H1 (cell line): ENCODE data around the gene CCDC136. TPM values are rescaled to one million over a fixed set of nuclear protein-coding genes. Genes with fewer than 3 reads are reported as not detected.

Experiments
- BACH1 ChIP-seq: IDR thresholded peaks from 2 replicates; pipeline ENCODE4 v1.6.1; 2012; ENCODE audit warnings: low read length, improper control_type of control experiment
- CEBPB ChIP-seq: IDR thresholded peaks from 2 replicates; pipeline ENCODE4 v1.6.1; 2012; ENCODE audit warnings: low read depth, low read length
- CHD2 ChIP-seq: IDR thresholded peaks from 2 replicates; pipeline ENCODE4 v1.6.1; 2012; ENCODE audit warnings: low read length, improper control_type of control experiment
- POLR2A ChIP-seq, 2 experiments: IDR thresholded peaks; 1 replicate in 1 of 2; 2 replicates in 1 of 2; pipeline ENCODE4 v1.6.1; 2011; ENCODE audit warnings: low read depth in 2 of 2, low read length in 2 of 2, mild to moderate bottlenecking in 2 of 2; ENCODE audit errors: control extremely low read depth in 1 of 2
- RAD21 ChIP-seq, 2 experiments: IDR thresholded peaks in 1 of 2; conservative IDR thresholded peaks in 1 of 2; 2 replicates each; pipeline ENCODE4 v1.6.1; 2011; ENCODE audit warnings: low read depth in 2 of 2, low read length in 2 of 2, improper control_type of control experiment in 1 of 2, inconsistent platforms in 1 of 2, mild to moderate bottlenecking in 1 of 2, moderate library complexity in 1 of 2
- polyA plus RNA-seq, 7 experiments: library from polyadenylated mRNA; depleted of rRNA in 3 of 7; stranded (reverse) in 5 of 7; unstranded in 2 of 7; fragments of >200 nt in 5 of 7; fragments of 200-250 nt in 2 of 7; gene quantifications; 1 replicate in 5 of 7; 2 replicates in 1 of 7; 4 replicates in 1 of 7; pipeline versions ENCODE4 v1.2.1 to v1.2.3, GENCODE V29; 2011 to 2013; ENCODE audit warnings: missing spikeins in 2 of 7, mixed read lengths in 2 of 7
- total RNA-seq: library from RNA; stranded (reverse); fragmentation: NEBNext Ultra II Directional; extraction: Animal tissue kit (Norgen Biotek cat#: 25700); gene quantifications from 2 replicates; pipeline ENCODE4 v1.2.1, GENCODE V29; 2021
- TF ChIP-seq, protein P1 (sequence below): fragments of 300-600 bp; sonication (generic); IDR thresholded peaks from 2 replicates; pipeline ENCODE4 v1.7.1; 2012; ENCODE audit warnings: low read length, moderate library complexity, mild to moderate bottlenecking, inconsistent platforms; ENCODE audit not compliant: insufficient replicate concordance

CCDC136 gene
- total and polyA plus RNA-seq, 2 of the 8 experiments (the other 6 are each of a cell fraction or from before 2014, with no cell fraction given) = 35.6 to 47.7 TPM

DNA sequence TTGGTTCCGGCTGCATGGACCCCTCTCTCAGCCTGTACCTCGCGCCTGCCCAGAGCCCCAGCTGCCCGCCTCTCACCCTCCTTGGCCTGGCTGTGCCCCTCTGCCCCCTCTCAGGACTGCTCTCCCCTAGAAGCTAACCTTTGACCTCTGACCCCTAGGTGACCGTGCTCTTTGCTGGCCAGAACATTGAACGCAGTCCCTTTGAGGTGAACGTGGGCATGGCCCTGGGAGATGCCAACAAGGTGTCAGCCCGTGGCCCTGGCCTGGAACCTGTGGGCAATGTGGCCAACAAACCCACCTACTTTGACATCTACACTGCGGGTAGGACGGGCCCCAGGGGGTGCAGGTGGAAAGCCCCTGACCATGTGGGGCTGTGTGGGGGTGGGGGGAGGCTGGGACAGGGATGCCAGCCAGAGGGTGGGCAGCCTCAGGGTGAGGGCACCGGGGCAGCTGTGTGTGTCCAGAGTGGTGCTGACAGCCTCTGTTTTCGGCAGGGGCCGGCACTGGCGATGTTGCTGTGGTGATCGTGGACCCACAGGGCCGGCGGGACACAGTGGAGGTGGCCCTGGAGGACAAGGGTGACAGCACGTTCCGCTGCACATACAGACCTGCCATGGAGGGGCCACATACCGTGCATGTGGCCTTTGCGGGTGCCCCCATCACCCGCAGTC is 46.5 kb downstream of the CCDC136 start (continued):
- TF ChIP-seq, protein P1, sequence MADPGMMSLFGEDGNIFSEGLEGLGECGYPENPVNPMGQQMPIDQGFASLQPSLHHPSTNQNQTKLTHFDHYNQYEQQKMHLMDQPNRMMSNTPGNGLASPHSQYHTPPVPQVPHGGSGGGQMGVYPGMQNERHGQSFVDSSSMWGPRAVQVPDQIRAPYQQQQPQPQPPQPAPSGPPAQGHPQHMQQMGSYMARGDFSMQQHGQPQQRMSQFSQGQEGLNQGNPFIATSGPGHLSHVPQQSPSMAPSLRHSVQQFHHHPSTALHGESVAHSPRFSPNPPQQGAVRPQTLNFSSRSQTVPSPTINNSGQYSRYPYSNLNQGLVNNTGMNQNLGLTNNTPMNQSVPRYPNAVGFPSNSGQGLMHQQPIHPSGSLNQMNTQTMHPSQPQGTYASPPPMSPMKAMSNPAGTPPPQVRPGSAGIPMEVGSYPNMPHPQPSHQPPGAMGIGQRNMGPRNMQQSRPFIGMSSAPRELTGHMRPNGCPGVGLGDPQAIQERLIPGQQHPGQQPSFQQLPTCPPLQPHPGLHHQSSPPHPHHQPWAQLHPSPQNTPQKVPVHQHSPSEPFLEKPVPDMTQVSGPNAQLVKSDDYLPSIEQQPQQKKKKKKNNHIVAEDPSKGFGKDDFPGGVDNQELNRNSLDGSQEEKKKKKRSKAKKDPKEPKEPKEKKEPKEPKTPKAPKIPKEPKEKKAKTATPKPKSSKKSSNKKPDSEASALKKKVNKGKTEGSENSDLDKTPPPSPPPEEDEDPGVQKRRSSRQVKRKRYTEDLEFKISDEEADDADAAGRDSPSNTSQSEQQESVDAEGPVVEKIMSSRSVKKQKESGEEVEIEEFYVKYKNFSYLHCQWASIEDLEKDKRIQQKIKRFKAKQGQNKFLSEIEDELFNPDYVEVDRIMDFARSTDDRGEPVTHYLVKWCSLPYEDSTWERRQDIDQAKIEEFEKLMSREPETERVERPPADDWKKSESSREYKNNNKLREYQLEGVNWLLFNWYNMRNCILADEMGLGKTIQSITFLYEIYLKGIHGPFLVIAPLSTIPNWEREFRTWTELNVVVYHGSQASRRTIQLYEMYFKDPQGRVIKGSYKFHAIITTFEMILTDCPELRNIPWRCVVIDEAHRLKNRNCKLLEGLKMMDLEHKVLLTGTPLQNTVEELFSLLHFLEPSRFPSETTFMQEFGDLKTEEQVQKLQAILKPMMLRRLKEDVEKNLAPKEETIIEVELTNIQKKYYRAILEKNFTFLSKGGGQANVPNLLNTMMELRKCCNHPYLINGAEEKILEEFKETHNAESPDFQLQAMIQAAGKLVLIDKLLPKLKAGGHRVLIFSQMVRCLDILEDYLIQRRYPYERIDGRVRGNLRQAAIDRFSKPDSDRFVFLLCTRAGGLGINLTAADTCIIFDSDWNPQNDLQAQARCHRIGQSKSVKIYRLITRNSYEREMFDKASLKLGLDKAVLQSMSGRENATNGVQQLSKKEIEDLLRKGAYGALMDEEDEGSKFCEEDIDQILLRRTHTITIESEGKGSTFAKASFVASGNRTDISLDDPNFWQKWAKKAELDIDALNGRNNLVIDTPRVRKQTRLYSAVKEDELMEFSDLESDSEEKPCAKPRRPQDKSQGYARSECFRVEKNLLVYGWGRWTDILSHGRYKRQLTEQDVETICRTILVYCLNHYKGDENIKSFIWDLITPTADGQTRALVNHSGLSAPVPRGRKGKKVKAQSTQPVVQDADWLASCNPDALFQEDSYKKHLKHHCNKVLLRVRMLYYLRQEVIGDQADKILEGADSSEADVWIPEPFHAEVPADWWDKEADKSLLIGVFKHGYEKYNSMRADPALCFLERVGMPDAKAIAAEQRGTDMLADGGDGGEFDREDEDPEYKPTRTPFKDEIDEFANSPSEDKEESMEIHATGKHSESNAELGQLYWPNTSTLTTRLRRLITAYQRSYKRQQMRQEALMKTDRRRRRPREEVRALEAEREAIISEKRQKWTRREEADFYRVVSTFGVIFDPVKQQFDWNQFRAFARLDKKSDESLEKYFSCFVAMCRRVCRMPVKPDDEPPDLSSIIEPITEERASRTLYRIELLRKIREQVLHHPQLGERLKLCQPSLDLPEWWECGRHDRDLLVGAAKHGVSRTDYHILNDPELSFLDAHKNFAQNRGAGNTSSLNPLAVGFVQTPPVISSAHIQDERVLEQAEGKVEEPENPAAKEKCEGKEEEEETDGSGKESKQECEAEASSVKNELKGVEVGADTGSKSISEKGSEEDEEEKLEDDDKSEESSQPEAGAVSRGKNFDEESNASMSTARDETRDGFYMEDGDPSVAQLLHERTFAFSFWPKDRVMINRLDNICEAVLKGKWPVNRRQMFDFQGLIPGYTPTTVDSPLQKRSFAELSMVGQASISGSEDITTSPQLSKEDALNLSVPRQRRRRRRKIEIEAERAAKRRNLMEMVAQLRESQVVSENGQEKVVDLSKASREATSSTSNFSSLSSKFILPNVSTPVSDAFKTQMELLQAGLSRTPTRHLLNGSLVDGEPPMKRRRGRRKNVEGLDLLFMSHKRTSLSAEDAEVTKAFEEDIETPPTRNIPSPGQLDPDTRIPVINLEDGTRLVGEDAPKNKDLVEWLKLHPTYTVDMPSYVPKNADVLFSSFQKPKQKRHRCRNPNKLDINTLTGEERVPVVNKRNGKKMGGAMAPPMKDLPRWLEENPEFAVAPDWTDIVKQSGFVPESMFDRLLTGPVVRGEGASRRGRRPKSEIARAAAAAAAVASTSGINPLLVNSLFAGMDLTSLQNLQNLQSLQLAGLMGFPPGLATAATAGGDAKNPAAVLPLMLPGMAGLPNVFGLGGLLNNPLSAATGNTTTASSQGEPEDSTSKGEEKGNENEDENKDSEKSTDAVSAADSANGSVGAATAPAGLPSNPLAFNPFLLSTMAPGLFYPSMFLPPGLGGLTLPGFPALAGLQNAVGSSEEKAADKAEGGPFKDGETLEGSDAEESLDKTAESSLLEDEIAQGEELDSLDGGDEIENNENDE = no peak
- TF ChIP-seq CHD2 = no peak
- no peak for TF ChIP-seq BACH1
- no peak for TF ChIP-seq POLR2A (IDR thresholded peaks at IDR 0.05; ENCODE audit: control extremely low read depth in 1 of 2, low read depth in 2 of 2, low read length in 2 of 2)
- TF ChIP-seq RAD21 (IDR thresholded peaks at IDR 0.05 in 1 of 2, conservative IDR thresholded peaks at IDR 0.05 in 1 of 2; ENCODE audit: low read depth in 2 of 2, low read length in 2 of 2) = no peak
- no peak for TF ChIP-seq CEBPB
- TF ChIP-seq, all 59 proteins: peak for 0
